ENCODE data around the gene GREM1.

DNA sequence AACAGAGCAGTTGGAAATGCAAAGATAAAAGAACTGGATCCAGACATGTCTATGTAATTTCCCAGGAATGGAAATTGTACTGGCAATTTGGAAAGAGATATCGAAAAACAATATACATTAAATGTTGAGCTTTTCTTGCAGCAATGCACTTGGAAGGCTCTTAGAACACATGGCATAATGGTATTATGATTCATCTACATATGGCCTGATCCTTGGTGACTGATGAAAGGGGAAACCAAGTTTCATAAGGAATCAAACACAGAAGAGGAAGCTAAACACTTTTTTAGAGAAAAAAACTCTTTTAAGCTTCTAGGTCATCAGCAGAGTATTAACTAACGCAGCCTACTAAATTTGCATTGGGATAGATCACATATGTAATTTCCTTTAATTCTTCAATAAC lies 12.4 kb upstream of the GREM1 start:
- TF ChIP-seq POLR2A (IDR thresholded peaks at IDR 0.05) (no peak), EP300 (IDR thresholded peaks at IDR 0.05; ENCODE audit: low read depth) (no peak)
